Stimulated activated CD8-positive, alpha-beta memory T cell treated with anti-CD3 and anti-CD28 coated beads, Interleukin-7, amount 100 ng/mL, for 4 hours (primary cell): ENCODE results near the gene CFAP54.
"Not testable (repeated sequence)": the region's sequence is repeated elsewhere in the genome, so short reads cannot be mapped to it uniquely, and the experiment has no call there.

ENCODE experiments used
- DNase-seq, 2 donors: peaks; one replicate each; pipeline ENCODE4 v3.0.0-alpha.2; 2020; ENCODE audit warnings: low read depth in 2 of 2

CFAP54 gene

GRCh38 chr12:96489392-96490056 is at the start of gene CFAP54:
TSS of gene CFAP54 (plus strand) at chr12:96489577. CDS start at chr12:96489610, 33 bp downstream.
- peak; percentile 88 for DNase-seq

GRCh38 chr12:96441816-96442215 is 47.6 kb upstream of the CFAP54 start:
- DNase-seq = no peak

GRCh38 chr12:96442906-96443305 is 46.5 kb upstream of the CFAP54 start:
- DNase-seq = no peak

GRCh38 chr12:96444399-96444798 is 45.0 kb upstream of the CFAP54 start:
- DNase-seq = no peak

GRCh38 chr12:96445691-96446583 is 43.4 kb upstream of the CFAP54 start:
- peak; percentile 17 to 56 for DNase-seq

GRCh38 chr12:96447256-96447655 is 42.1 kb upstream of the CFAP54 start:
- no peak for DNase-seq

- no peak for DNase-seq
Measured at GRCh38 chr12:96448300-96448699, 41.1 kb upstream of the CFAP54 start.

- DNase-seq = no peak
Measured at GRCh38 chr12:96452261-96452922, 37.0 kb upstream of the CFAP54 start.

- no peak for DNase-seq
Measured at GRCh38 chr12:96454396-96454795, 35.0 kb upstream of the CFAP54 start.

GRCh38 chr12:96456265-96456974 is 33.0 kb upstream of the CFAP54 start:
- DNase-seq = no peak

GRCh38 chr12:96457191-96457930 is 32.0 kb upstream of the CFAP54 start:
- DNase-seq = no peak

GRCh38 chr12:96459281-96459680 is 30.1 kb upstream of the CFAP54 start:
- not testable (repeated sequence) for DNase-seq

- DNase-seq = no peak
Measured at GRCh38 chr12:96462571-96463280, 26.7 kb upstream of the CFAP54 start.

- DNase-seq = no peak
Measured at GRCh38 chr12:96465896-96466295, 23.5 kb upstream of the CFAP54 start.

- no peak for DNase-seq
Measured at GRCh38 chr12:96466939-96467751, 22.2 kb upstream of the CFAP54 start.

- no peak for DNase-seq
Measured at GRCh38 chr12:96471368-96472050, 17.9 kb upstream of the CFAP54 start.

- no peak for DNase-seq
Measured at GRCh38 chr12:96472384-96472783, 17.0 kb upstream of the CFAP54 start.

GRCh38 chr12:96473394-96474093 is 15.8 kb upstream of the CFAP54 start:
- DNase-seq = peak; percentile 22 to 24
